T-helper 2 cell treated with Interferon-gamma antibody and Interleukin-4, amounts not matched to agents 5 μg/mL and 100 μg/mL, for 36 hours (primary cell): ENCODE results near the gene SLC16A1.

Source experiments
- DNase-seq: peaks from one replicate; pipeline ENCODE4 v3.0.0; 2021; ENCODE audit warnings: low spot score
- H3K27ac Mint-ChIP-seq: one replicate; pipeline ENCODE4 v1.8.0; 2021; ENCODE audit warnings: mild to moderate bottlenecking, mixed read lengths
- H3K27me3 Mint-ChIP-seq: one replicate; pipeline ENCODE4 v1.8.0; 2021; ENCODE audit warnings: low read depth, mixed read lengths
- H3K36me3 Mint-ChIP-seq: one replicate; pipeline ENCODE4 v1.8.0; 2021; ENCODE audit warnings: low read depth, mixed read lengths
- H3K4me1 Mint-ChIP-seq: one replicate; pipeline ENCODE4 v1.8.0; 2021; ENCODE audit warnings: low read depth, mixed read lengths
- H3K4me3 Mint-ChIP-seq: one replicate; pipeline ENCODE4 v1.8.0; 2022; ENCODE audit warnings: mild to moderate bottlenecking, moderate library complexity, mixed read lengths
- H3K9me3 Mint-ChIP-seq: one replicate; pipeline ENCODE4 v1.8.0; 2021; ENCODE audit warnings: mixed read lengths

SLC16A1 gene

DNA sequence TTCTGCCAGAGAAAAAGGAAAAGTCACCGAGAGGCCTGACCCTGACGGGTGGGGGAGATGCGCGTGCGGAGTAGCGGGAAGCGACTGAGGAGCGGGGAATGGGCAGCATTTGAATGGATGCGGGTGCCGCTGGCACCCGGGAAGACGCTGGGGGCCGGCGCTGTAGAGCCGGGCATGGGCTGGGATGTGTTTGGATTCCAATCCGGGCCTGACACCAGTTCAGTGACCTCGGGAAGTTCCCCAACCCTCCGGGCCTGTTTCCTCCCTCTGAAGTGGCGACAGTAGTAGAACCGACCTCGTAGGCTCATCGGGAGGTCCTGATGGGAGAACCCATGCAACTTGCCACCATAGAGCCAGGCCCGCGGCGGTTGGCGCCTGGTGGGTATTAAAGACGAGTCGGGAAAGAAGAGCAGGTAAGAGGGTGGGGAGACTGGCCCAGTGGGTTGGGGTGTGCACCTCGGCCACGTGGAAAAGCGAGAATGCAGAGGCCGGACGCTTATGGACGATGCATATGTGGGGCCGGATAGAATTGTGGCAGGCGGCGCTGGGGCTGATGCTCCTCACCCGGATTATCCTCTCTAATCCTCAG, 642 bp upstream of the SLC16A1 start:
- no peak for DNase-seq
- peaks cover 35% of the 10 kb centered on the region for H3K36me3 Mint-ChIP-seq
- H3K27ac Mint-ChIP-seq, result peak overlapping the region; percentile 99
- peak overlapping the region; percentile 84 for H3K4me3 Mint-ChIP-seq
- peaks cover 49% of the 10 kb centered on the region for H3K4me1 Mint-ChIP-seq
- H3K27me3 Mint-ChIP-seq, result no peaks in the 10 kb centered on the region
- H3K9me3 Mint-ChIP-seq, result no peaks in the 10 kb centered on the region

DNA sequence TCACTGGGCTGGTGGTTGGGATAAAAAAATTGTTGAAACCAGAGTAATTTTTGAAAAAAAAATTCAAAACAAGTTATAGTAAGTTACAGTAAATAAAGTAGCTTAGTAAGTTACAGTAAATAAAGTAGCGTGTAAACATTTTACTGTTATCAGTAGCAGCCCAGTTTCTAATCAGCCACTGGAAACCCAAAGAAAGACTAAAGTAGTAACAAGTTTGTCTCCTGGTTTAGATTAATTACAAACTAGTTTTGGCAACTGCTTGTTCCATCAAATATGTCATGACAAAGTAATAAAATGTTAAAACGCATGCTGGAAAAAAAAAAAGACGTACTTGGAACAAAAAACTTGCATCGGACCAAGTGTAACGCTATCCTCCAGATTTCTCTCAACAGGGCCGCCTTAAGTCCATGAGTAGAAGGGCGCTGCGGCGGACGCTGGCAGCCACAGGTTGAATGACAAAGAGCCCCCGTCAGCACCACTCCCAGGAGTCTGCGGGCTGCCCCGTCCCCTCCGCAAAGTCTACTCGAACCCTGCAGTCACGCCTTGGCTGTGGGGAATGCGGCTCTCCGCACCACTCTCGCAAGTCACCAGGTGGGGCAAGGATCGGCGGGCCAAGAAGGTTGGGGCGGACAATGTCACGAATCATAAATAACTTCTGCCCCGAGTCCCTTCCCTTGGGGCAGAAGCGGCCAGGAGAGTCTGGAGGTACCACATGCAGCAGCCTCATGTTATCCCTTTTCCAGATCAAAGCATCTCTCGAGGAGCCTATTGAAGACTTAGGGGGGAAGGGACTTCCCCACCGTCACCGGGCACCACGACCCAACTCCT, 837 bp downstream of the SLC16A1 start:
- peak; percentile 71 for DNase-seq
- Mint-ChIP-seq H3K4me3 (peak overlapping the region; percentile 84), H3K27me3 (no peaks in the 10 kb centered on the region), H3K9me3 (no peaks in the 10 kb centered on the region), H3K36me3 (peaks cover 22% of the 10 kb centered on the region), H3K27ac (peak overlapping the region; percentile 99), H3K4me1 (peaks cover 47% of the 10 kb centered on the region)

GRCh38 chr1:112954017-112954650, 1.9 kb downstream of the SLC16A1 start:
- DNase-seq, result no peak
- H3K4me1 Mint-ChIP-seq, result peaks cover 44% of the 10 kb centered on the region
- H3K36me3 Mint-ChIP-seq, result peaks cover 18% of the 10 kb centered on the region
- H3K4me3 Mint-ChIP-seq, result peak overlapping the region; percentile 84
- no peaks in the 10 kb centered on the region for H3K27me3 Mint-ChIP-seq
- peak overlapping the region; percentile 99 for H3K27ac Mint-ChIP-seq
- no peaks in the 10 kb centered on the region for H3K9me3 Mint-ChIP-seq

- Mint-ChIP-seq H3K9me3 (no peaks in the 10 kb centered on the region), H3K4me1 (peaks cover 43% of the 10 kb centered on the region), H3K36me3 (peaks cover 11% of the 10 kb centered on the region), H3K27ac (no peak overlapping the region), H3K4me3 (no peak overlapping the region), H3K27me3 (no peaks in the 10 kb centered on the region)
- no peak for DNase-seq
Observed at GRCh38 chr1:112950426-112950825, 5.6 kb downstream of the SLC16A1 start.

DNA sequence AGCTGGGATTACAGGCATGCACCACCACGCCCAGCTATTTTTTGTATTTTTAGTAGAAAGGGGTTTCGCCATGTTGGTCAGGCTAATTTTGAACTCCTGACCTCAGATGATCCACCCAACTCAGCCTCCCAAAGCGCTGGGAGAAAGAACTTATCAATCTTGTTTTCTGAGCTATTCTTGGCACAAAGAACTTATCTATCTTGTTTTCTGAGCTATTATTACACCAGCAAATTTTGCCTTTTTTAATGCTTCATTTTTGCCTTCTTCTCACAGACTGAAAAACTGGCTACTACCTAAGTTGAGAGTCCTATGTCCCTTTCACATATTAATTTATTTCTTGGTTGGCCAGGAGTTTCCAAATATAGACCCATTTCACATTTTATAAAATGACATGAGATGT, 9.3 kb downstream of the SLC16A1 start:
- peaks cover 16% of the 10 kb centered on the region for H3K4me1 Mint-ChIP-seq
- peaks cover 6% of the 10 kb centered on the region for H3K36me3 Mint-ChIP-seq
- no peak overlapping the region for H3K27ac Mint-ChIP-seq
- no peak for DNase-seq
- no peaks in the 10 kb centered on the region for H3K27me3 Mint-ChIP-seq
- H3K9me3 Mint-ChIP-seq, result no peaks in the 10 kb centered on the region
- no peak overlapping the region for H3K4me3 Mint-ChIP-seq

GRCh38 chr1:112939810-112940209, 16.2 kb downstream of the SLC16A1 start:
- Mint-ChIP-seq H3K27ac (no peak overlapping the region), H3K27me3 (no peaks in the 10 kb centered on the region), H3K4me3 (no peak overlapping the region)

GRCh38 chr1:112938210-112938609, 17.8 kb downstream of the SLC16A1 start:
- peaks cover 15% of the 10 kb centered on the region for H3K36me3 Mint-ChIP-seq
- no peaks in the 10 kb centered on the region for H3K27me3 Mint-ChIP-seq
- peak overlapping the region; percentile 6 for H3K27ac Mint-ChIP-seq
- H3K4me3 Mint-ChIP-seq, result no peak overlapping the region
- H3K9me3 Mint-ChIP-seq, result no peaks in the 10 kb centered on the region
- DNase-seq, result no peak
- peaks cover 37% of the 10 kb centered on the region for H3K4me1 Mint-ChIP-seq

More at GRCh38 chr1:112939810-112940209, 16.2 kb downstream of the SLC16A1 start:
- H3K9me3 Mint-ChIP-seq, result no peaks in the 10 kb centered on the region
- no peak for DNase-seq
- H3K4me1 Mint-ChIP-seq, result peaks cover 28% of the 10 kb centered on the region
- peaks cover 9% of the 10 kb centered on the region for H3K36me3 Mint-ChIP-seq

GRCh38 chr1:112937495-112937894, 18.5 kb downstream of the SLC16A1 start:
- Mint-ChIP-seq H3K27ac (no peak overlapping the region), H3K4me1 (peaks cover 35% of the 10 kb centered on the region), H3K36me3 (peaks cover 9% of the 10 kb centered on the region), H3K4me3 (no peak overlapping the region), H3K9me3 (no peaks in the 10 kb centered on the region), H3K27me3 (no peaks in the 10 kb centered on the region)
- no peak for DNase-seq

DNA sequence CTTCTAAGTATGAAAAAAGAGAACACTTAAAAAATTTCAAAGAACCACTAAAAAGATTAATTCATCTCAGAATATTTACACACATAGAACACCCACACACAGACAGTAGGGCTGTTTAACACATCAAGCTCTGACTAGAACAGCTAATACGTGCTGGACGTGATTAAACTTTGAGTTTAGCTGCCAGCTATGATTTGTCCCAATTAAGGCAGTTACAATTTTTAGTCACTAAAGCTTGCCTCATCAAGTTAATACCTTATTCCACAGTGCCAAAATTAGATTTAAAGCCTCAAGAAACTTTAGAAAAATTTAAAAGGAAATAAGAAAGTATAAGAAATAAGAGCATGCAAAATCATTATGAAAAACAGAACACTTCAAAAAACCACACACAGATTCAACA, 18.9 kb downstream of the SLC16A1 start:
- Mint-ChIP-seq H3K4me3 (no peak overlapping the region), H3K27ac (no peak overlapping the region), H3K9me3 (no peaks in the 10 kb centered on the region), H3K4me1 (peaks cover 35% of the 10 kb centered on the region), H3K36me3 (peaks cover 9% of the 10 kb centered on the region), H3K27me3 (no peaks in the 10 kb centered on the region)
- no peak for DNase-seq

- DNase-seq, result no peak
- H3K36me3 Mint-ChIP-seq, result peaks cover 9% of the 10 kb centered on the region
- H3K4me1 Mint-ChIP-seq, result peaks cover 36% of the 10 kb centered on the region
- no peaks in the 10 kb centered on the region for H3K9me3 Mint-ChIP-seq
- H3K27me3 Mint-ChIP-seq, result no peaks in the 10 kb centered on the region
- H3K27ac Mint-ChIP-seq, result peak overlapping the region; percentile 85
- peak overlapping the region; percentile 57 for H3K4me3 Mint-ChIP-seq
Observed at GRCh38 chr1:112935461-112936111, 20.4 kb downstream of the SLC16A1 start.

GRCh38 chr1:112934577-112934976, 21.4 kb downstream of the SLC16A1 start:
- no peaks in the 10 kb centered on the region for H3K9me3 Mint-ChIP-seq
- peak overlapping the region; percentile 47 for H3K4me3 Mint-ChIP-seq

GRCh38 chr1:112933820-112934571, 22.0 kb downstream of the SLC16A1 start:
- Mint-ChIP-seq H3K4me3 (peak overlapping the region; percentile 47), H3K27me3 (no peaks in the 10 kb centered on the region)

More at GRCh38 chr1:112934577-112934976, 21.4 kb downstream of the SLC16A1 start:
- H3K27ac Mint-ChIP-seq, result peak overlapping the region; percentile 65
- no peaks in the 10 kb centered on the region for H3K27me3 Mint-ChIP-seq
- H3K36me3 Mint-ChIP-seq, result peaks cover 9% of the 10 kb centered on the region
- no peak for DNase-seq
- H3K4me1 Mint-ChIP-seq, result peaks cover 36% of the 10 kb centered on the region

DNA sequence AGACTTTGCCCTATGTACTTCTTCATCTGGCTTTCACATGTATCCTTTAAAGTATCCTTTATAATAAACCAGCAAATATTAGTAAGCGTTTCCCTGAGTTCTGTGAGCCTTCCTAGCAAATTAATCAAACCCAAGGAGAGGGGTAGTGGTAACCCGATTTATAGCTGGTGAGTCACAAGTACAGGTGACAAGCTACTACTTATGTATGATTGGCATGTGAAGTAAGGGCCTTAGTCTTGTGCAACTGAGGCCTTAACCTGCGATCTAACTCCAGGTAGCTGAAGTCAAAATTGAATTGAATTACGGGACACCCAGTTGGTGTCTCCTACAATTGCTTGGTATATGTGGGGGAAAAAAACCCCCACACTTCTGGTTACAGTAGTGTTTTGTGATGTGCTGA, 26.0 kb downstream of the SLC16A1 start:
- no peak overlapping the region for H3K27ac Mint-ChIP-seq
- peaks cover 26% of the 10 kb centered on the region for H3K36me3 Mint-ChIP-seq
- no peak overlapping the region for H3K4me3 Mint-ChIP-seq
- no peaks in the 10 kb centered on the region for H3K27me3 Mint-ChIP-seq
- H3K9me3 Mint-ChIP-seq, result no peaks in the 10 kb centered on the region
- peaks cover 17% of the 10 kb centered on the region for H3K4me1 Mint-ChIP-seq
- DNase-seq, result no peak

More at GRCh38 chr1:112933820-112934571, 22.0 kb downstream of the SLC16A1 start:
- Mint-ChIP-seq H3K4me1 (peaks cover 35% of the 10 kb centered on the region), H3K27ac (peak overlapping the region; percentile 65), H3K9me3 (no peaks in the 10 kb centered on the region), H3K36me3 (peaks cover 8% of the 10 kb centered on the region)
- DNase-seq, result no peak
